Measurements from ENCODE around the gene TCF23.

TCF23 gene

GRCh38 chr2:27138111-27138510 lies 10.7 kb upstream of the TCF23 start:
- TF ChIP-seq, protein P1, sequence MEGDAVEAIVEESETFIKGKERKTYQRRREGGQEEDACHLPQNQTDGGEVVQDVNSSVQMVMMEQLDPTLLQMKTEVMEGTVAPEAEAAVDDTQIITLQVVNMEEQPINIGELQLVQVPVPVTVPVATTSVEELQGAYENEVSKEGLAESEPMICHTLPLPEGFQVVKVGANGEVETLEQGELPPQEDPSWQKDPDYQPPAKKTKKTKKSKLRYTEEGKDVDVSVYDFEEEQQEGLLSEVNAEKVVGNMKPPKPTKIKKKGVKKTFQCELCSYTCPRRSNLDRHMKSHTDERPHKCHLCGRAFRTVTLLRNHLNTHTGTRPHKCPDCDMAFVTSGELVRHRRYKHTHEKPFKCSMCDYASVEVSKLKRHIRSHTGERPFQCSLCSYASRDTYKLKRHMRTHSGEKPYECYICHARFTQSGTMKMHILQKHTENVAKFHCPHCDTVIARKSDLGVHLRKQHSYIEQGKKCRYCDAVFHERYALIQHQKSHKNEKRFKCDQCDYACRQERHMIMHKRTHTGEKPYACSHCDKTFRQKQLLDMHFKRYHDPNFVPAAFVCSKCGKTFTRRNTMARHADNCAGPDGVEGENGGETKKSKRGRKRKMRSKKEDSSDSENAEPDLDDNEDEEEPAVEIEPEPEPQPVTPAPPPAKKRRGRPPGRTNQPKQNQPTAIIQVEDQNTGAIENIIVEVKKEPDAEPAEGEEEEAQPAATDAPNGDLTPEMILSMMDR (IDR thresholded peaks at IDR 0.05; ENCODE audit: borderline replicate concordance, insufficient read depth, low read depth, low read length), result no peak
- no peak overlapping the region for H3K4me3 ChIP-seq (ENCODE audit: low read depth, low read length)

- H3K4me3 ChIP-seq (ENCODE audit: low read depth, low read length), result no peak within 1 kb of the TSS
- TF ChIP-seq, protein P1 (IDR thresholded peaks at IDR 0.05; ENCODE audit: borderline replicate concordance, insufficient read depth, low read depth, low read length), result no peak
Observed at GRCh38 chr2:27139310-27139709, 9.5 kb upstream of the TCF23 start, which contains the start of gene PRR30. Gene PRR30, minus strand, starts transcription at chr2:27139410. Its CDS starts 1,081 bp downstream, at chr2:27138329.

- TF ChIP-seq, protein P1 (IDR thresholded peaks at IDR 0.05; ENCODE audit: borderline replicate concordance, insufficient read depth, low read depth, low read length), result no peak
- H3K4me3 ChIP-seq (ENCODE audit: low read depth, low read length), result no peak overlapping the region
Observed at GRCh38 chr2:27143285-27143684, 5.5 kb upstream of the TCF23 start.

DNA sequence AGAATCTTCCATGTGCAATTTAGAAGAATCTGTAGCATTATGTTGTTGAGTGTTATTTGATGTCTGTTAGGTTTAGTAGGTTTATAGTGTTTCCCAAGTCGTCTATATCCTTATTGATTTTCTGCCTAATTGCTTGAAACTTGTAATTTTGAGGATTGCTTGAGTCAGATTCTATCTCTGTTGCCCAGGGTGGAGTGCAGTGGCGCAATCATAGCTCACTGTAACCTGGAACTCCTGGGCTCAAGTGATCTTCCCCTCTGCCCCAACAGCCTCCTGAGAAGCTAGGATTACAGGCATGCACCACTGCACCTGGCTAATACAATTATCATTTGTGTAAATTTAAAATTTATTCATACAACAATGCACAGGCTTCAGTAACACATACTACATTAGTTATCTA lies 3.1 kb upstream of the TCF23 start:
- no peak overlapping the region for H3K4me3 ChIP-seq (ENCODE audit: low read depth, low read length)
- TF ChIP-seq, protein P1 (IDR thresholded peaks at IDR 0.05; ENCODE audit: borderline replicate concordance, insufficient read depth, low read depth, low read length), result no peak

DNA sequence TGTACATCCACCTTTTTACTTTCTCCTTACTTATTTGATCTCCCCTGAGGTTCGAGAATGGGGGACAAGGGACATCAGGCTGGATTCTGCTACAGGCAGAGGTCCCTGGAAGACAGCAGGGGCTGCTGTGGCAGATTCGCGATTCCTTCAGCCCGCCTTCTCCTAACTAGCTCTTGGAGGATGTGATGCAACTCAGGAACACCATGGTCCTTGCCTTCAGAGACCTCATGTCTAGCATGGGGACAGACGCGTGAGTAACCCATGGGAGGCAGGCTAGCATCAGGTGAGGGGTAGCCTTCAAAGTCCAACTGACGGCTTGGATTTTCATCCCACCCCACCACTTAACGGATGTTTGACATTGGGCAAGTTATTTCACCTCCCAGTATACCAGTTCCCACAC lies 869 bp upstream of the TCF23 start:
- TF ChIP-seq, protein P1 (IDR thresholded peaks at IDR 0.05; ENCODE audit: borderline replicate concordance, insufficient read depth, low read depth, low read length), result no peak
- no peak overlapping the region for H3K4me3 ChIP-seq (ENCODE audit: low read depth, low read length)

- TF ChIP-seq, protein P1 (IDR thresholded peaks at IDR 0.05; ENCODE audit: borderline replicate concordance, insufficient read depth, low read depth, low read length), result no peak
- H3K4me3 ChIP-seq (ENCODE audit: low read depth, low read length), result no peak overlapping the region
Observed at GRCh38 chr2:27149570-27150405, 984 bp downstream of the TCF23 start.

DNA sequence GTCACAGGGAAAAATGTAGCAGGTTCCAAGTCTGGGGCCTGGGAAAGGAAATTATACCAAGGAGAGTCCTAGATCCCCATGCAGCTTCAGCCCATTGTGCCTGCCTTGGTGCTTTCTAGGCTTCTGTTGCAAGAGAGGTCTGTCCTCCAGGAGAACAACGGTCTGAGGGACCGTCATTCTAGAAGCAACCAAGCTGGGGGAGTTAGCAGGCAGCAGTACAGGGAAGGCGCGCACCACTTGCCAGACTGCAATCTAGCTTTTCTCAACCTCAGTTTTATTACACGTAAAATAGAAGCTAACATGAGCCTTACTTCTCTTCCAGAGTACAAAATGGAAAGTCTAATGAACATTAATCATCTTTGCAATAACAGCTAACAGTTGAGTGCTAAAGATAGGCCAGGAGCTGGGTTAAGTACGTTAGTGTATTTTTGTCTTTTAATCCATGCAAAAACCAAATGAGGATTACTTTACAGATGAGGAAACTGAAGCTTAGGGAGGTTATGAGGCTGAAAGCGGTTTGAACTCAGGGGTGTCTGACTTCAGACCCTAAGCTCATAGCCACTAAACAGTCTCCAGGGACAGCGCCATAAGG lies 1.9 kb downstream of the TCF23 start:
- H3K4me3 ChIP-seq (ENCODE audit: low read depth, low read length), result no peak overlapping the region
- TF ChIP-seq, protein P1 (IDR thresholded peaks at IDR 0.05; ENCODE audit: borderline replicate concordance, insufficient read depth, low read depth, low read length), result no peak
